ENCODE results near the gene CSTF2. TPM values are rescaled to one million over a fixed set of nuclear protein-coding genes. Genes with fewer than 3 reads are reported as not detected.

CSTF2 gene
- total and polyA plus RNA-seq, 12 donors: 3.3 to 17.0 (median 13.8) TPM

DNA sequence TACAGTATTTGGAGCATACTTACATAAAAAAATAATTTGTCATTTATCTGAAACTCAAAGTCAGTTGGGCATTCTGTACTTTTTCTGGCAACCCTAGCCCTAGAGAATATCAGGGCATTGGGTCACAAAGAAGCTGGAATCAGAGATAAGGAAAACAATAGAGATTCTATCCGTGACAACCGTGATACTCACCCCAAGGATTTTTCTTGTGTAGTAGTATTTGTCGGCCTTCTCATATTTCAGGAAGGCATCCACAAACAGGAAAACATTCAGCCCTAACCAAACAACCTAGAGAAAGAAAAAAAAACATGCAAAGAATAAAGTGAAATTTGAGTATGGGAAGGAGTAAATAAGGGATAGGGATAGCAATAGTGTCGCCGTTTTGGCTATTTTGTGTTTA lies 50.3 kb downstream of the CSTF2 start:
- H3K36me3 ChIP-seq (replicated peaks in 1 of 2): no peaks in the 10 kb centered on the region
- no peak for TF ChIP-seq POLR2A (IDR thresholded peaks at IDR 0.05)
- TF ChIP-seq, protein P1, sequence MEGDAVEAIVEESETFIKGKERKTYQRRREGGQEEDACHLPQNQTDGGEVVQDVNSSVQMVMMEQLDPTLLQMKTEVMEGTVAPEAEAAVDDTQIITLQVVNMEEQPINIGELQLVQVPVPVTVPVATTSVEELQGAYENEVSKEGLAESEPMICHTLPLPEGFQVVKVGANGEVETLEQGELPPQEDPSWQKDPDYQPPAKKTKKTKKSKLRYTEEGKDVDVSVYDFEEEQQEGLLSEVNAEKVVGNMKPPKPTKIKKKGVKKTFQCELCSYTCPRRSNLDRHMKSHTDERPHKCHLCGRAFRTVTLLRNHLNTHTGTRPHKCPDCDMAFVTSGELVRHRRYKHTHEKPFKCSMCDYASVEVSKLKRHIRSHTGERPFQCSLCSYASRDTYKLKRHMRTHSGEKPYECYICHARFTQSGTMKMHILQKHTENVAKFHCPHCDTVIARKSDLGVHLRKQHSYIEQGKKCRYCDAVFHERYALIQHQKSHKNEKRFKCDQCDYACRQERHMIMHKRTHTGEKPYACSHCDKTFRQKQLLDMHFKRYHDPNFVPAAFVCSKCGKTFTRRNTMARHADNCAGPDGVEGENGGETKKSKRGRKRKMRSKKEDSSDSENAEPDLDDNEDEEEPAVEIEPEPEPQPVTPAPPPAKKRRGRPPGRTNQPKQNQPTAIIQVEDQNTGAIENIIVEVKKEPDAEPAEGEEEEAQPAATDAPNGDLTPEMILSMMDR (IDR thresholded peaks at IDR 0.05): no peak
- no peaks in the 10 kb centered on the region for H3K4me1 ChIP-seq (replicated peaks in 1 of 2)
- WGBS, 4 donors: 39 to 71% (median 56%) methylated on average over 5 of the region's 5 CpGs
- H3K27ac ChIP-seq: no peak overlapping the region
- intact Hi-C loops (cut with DNase I): no loop called here
- no peak overlapping the region for H3K4me3 ChIP-seq
- H3K27me3 ChIP-seq: peaks cover 9% of the 10 kb centered on the region
- DNase-seq: no peak
- H3K9me3 ChIP-seq (replicated peaks in 1 of 3): no peaks in the 10 kb centered on the region

DNA sequence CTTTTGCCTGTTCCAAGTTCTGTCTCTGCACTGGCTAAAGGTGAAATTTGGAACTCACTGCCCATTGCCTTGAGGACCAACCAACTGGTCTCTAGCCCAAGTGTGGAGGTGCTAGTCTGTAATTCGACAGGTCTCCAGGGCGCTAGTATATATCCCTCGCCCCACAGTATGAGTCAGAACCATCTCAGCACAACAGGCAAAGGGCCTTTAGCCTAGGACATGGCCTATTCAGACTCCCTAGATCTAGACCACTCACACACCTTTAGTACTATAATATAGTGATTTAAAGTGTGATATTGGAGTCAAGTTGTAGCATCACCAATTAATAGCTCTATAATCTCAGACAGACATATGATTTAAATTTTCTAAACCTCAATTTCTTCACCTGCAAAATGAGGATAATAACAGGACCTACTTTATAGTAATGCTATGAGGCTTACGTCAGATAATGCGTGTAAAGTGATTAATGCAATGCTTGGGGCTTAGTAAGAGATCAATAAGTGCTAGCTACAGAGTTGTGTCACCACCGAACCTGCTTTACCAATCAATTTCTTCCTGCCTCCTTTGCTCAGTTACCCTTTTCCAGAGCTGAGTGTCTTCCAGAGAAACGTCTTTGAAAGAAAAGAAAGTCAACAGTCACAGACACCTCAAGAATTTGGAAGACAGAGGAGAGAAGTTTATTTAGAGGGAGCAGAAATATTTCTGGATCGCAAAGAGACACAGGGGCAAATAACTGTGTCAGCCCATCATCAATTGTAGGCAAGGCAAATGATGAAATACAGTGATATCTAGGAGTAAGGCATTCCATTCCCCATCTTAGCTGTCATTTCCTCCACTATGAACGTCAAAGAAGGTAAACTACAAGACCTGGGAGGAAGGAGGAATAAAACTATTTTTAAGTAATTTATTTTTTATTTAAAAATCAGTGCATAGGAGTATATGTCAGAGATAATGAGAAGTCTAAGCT lies 51.7 kb downstream of the CSTF2 start:
- no peak for DNase-seq
- Histone ChIP-seq H3K27ac (no peak overlapping the region), H3K27me3 (peaks cover 9% of the 10 kb centered on the region), H3K36me3 (replicated peaks in 1 of 2) (no peaks in the 10 kb centered on the region), H3K9me3 (replicated peaks in 1 of 3) (no peaks in the 10 kb centered on the region), H3K4me1 (replicated peaks in 1 of 2) (no peaks in the 10 kb centered on the region), H3K4me3 (no peak overlapping the region)
- TF ChIP-seq, protein P1 (IDR thresholded peaks at IDR 0.05): no peak
- no peak for TF ChIP-seq POLR2A (IDR thresholded peaks at IDR 0.05)
- intact Hi-C loops (cut with DNase I): no loop called here
- 58 to 72% (median 63%) methylated on average over 8 to 9 of the region's 9 CpGs for WGBS, 4 donors

- Histone ChIP-seq H3K36me3 (replicated peaks in 1 of 2) (no peaks in the 10 kb centered on the region), H3K4me3 (no peak within 1 kb of the TSS), H3K9me3 (replicated peaks in 1 of 3) (no peaks in the 10 kb centered on the region), H3K27me3 (peaks cover 23% of the 10 kb centered on the region), H3K27ac (no peak within 1 kb of the TSS), H3K4me1 (replicated peaks in 1 of 2) (no peaks in the 10 kb centered on the region)
- no peak for TF ChIP-seq POLR2A (IDR thresholded peaks at IDR 0.05)
- TF ChIP-seq, protein P1 (IDR thresholded peaks at IDR 0.05): no peak
- DNase-seq: no peak
- intact Hi-C loops (cut with DNase I): no loop called here
- WGBS, 4 donors: 30 to 70% (median 55%) methylated on average over 2 of the region's 2 CpGs
Measured at GRCh38 chrX:100874325-100874724, 54.1 kb downstream of the CSTF2 start, which contains the start of gene NOX1. Gene NOX1, minus strand, starts transcription at chrX:100874359. Its CDS starts 220 bp downstream, at chrX:100874139.

DNA sequence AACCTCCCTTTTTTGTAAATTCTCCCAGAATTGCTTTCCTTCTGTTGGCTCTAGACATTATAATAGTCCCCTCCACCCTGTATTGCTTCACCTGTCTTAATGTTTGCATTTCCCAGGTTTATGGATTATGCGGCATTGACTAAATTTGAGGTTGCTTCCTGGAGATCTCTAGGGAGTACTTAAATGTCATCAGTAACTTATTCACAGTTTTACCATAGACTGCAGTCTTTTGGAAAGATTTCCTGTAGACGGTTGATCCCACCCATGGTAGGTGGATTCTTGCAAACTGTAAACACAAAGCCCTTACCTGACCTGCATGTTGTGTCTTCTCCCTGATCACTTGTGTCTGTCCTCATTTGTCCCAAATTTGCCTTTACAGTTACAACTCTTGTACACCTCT lies 60.2 kb downstream of the CSTF2 start:
- Histone ChIP-seq H3K4me3 (no peak overlapping the region), H3K4me1 (replicated peaks in 1 of 2) (no peaks in the 10 kb centered on the region), H3K27me3 (peaks cover 25% of the 10 kb centered on the region), H3K9me3 (replicated peaks in 1 of 3) (no peaks in the 10 kb centered on the region), H3K36me3 (replicated peaks in 1 of 2) (no peaks in the 10 kb centered on the region), H3K27ac (no peak overlapping the region)
- TF ChIP-seq, protein P1 (IDR thresholded peaks at IDR 0.05): no peak
- no peak for TF ChIP-seq POLR2A (IDR thresholded peaks at IDR 0.05)
- intact Hi-C loops (cut with DNase I): no loop called here
- 69 to 98% (median 91%) methylated on average over 2 of the region's 2 CpGs for WGBS, 4 donors
- no peak for DNase-seq

Data from adrenal gland (tissue), 12 donors.